Uterus (tissue), 2 donors: ENCODE data around the gene RNF141.

Source experiments
- POLR2A ChIP-seq, 2 donors: fragments of 450-650 bp; IDR thresholded peaks; one replicate each; pipeline ENCODE4 v1.6.1; 2016; ENCODE audit warnings: antibody characterized with exemption in 2 of 2, mild to moderate bottlenecking in 1 of 2, moderate library complexity in 1 of 2
- TF ChIP-seq, protein P1 (sequence below), 4 experiments: fragments of 200-600 bp in 2 of 4; fragments of 450-650 bp in 2 of 4; sonication (generic) in 2 of 4; IDR thresholded peaks; one replicate each; pipeline ENCODE4 v1.5.1; 2016 to 2019; ENCODE audit warnings: antibody characterized with exemption in 4 of 4, mild to moderate bottlenecking in 2 of 4, moderate library complexity in 1 of 4

DNA sequence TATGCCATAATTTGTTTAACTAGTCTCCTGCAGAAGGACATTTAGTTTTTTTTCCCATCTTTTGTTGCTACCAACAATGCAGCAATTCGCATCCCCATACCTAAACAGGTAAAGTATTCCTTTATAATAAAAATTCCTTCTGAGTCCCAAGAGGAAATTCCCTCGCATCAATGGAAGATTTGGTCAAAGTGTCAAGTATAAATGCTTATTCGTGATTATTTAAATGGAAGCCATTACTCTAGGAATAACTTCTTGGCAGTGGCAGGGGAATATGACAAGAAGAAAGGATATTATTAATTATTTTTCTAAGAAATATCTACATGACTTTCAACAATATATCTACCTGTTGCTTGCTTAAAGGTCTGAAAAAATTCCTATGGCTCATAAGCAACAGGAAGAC lies 25.6 kb downstream of the RNF141 start:
- TF ChIP-seq, protein P1, sequence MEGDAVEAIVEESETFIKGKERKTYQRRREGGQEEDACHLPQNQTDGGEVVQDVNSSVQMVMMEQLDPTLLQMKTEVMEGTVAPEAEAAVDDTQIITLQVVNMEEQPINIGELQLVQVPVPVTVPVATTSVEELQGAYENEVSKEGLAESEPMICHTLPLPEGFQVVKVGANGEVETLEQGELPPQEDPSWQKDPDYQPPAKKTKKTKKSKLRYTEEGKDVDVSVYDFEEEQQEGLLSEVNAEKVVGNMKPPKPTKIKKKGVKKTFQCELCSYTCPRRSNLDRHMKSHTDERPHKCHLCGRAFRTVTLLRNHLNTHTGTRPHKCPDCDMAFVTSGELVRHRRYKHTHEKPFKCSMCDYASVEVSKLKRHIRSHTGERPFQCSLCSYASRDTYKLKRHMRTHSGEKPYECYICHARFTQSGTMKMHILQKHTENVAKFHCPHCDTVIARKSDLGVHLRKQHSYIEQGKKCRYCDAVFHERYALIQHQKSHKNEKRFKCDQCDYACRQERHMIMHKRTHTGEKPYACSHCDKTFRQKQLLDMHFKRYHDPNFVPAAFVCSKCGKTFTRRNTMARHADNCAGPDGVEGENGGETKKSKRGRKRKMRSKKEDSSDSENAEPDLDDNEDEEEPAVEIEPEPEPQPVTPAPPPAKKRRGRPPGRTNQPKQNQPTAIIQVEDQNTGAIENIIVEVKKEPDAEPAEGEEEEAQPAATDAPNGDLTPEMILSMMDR (IDR thresholded peaks at IDR 0.05) = no peak
- no peak for TF ChIP-seq POLR2A (IDR thresholded peaks at IDR 0.05)
